ENCODE measurements around the gene GPX3.

- no peak for TF ChIP-seq CTCF (IDR thresholded peaks at IDR 0.05)
- no peak for TF ChIP-seq POLR2A (IDR thresholded peaks at IDR 0.05)
Measured at GRCh38 chr5:151054709-151055108, 34.3 kb downstream of the GPX3 start.
